Measurements from ENCODE around the gene PLCL1.

PLCL1 gene

DNA sequence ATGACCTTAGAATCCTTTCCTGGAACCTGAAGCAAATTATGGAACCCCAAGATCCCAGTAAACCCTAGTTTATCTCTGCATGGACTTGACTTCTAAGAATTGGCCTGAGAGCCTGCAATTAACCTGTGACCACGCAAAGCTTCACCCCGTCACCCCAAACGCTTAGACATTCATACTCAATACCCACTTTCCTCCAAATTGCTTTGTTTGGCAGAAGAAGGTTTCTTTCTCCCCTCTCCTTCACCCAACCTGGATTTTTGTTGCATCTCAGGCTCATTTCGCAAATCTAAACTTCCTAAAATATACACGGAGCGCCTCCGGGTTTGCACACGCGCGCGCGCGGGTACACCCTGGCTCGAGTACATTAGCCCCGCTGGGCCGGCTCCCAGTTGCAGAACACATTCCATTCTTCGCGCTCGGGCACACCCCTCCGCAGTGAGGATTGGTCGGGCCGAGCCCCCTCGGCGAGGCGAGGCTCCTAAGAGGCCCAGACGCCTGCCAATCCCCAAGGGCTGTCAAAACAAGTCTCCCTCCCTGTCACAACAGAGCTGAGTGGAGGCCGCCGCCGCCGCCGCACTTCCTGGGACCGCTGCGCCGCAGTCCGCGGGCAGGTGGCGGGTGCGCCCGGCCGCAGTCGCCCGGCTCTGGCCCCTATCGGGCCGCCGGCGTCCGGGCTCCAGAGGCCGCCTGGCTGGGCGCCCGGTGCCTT, at the start of gene PLCL1:
Gene PLCL1 (plus strand): TSS at position 545 of the 709 bp plus-strand sequence.
- peak; percentile 93 for DNase-seq (ENCODE audit: low read depth)
- TF ChIP-seq, protein P1, sequence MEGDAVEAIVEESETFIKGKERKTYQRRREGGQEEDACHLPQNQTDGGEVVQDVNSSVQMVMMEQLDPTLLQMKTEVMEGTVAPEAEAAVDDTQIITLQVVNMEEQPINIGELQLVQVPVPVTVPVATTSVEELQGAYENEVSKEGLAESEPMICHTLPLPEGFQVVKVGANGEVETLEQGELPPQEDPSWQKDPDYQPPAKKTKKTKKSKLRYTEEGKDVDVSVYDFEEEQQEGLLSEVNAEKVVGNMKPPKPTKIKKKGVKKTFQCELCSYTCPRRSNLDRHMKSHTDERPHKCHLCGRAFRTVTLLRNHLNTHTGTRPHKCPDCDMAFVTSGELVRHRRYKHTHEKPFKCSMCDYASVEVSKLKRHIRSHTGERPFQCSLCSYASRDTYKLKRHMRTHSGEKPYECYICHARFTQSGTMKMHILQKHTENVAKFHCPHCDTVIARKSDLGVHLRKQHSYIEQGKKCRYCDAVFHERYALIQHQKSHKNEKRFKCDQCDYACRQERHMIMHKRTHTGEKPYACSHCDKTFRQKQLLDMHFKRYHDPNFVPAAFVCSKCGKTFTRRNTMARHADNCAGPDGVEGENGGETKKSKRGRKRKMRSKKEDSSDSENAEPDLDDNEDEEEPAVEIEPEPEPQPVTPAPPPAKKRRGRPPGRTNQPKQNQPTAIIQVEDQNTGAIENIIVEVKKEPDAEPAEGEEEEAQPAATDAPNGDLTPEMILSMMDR (IDR thresholded peaks at IDR 0.05; ENCODE audit: insufficient read depth, low read depth, low read length, missing control alignments), result no peak
- peak within 1 kb of the TSS; percentile 50 for H3K4me3 ChIP-seq (ENCODE audit: low read length)

- H3K4me3 ChIP-seq (ENCODE audit: low read length), result no peak overlapping the region
- no peak for DNase-seq (ENCODE audit: low read depth)
- TF ChIP-seq, protein P1 (IDR thresholded peaks at IDR 0.05; ENCODE audit: insufficient read depth, low read depth, low read length, missing control alignments), result no peak
These were observed 45.4 kb upstream of the PLCL1 start for GRCh38 chr2:197759013-197759412.

- no peak for DNase-seq (ENCODE audit: low read depth)
- no peak overlapping the region for H3K4me3 ChIP-seq (ENCODE audit: low read length)
- TF ChIP-seq, protein P1 (IDR thresholded peaks at IDR 0.05; ENCODE audit: insufficient read depth, low read depth, low read length, missing control alignments), result no peak
These were observed 44.6 kb upstream of the PLCL1 start for GRCh38 chr2:197759625-197760292.

DNA sequence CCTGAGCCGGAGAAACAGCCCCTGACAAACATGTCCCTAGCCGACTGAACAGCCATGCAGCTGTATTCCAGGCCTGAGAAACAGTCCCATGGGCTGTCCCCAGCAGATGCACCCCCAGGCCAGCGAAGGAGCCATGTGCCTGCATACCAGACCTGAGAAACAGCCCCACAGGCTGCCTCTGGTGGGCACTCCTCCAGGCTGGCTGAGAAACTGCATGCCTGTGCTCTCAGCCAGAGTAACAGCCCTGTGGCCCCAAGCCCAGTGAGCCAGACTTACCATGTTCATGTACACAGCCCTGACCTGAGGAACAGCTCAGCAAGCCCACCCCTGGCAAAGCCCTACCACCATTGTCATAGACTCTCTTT, 44.1 kb upstream of the PLCL1 start:
- no peak overlapping the region for H3K4me3 ChIP-seq (ENCODE audit: low read length)
- DNase-seq (ENCODE audit: low read depth), result no peak
- TF ChIP-seq, protein P1 (IDR thresholded peaks at IDR 0.05; ENCODE audit: insufficient read depth, low read depth, low read length, missing control alignments), result no peak

GRCh38 chr2:197777823-197778407, 26.5 kb upstream of the PLCL1 start:
- TF ChIP-seq, protein P1 (IDR thresholded peaks at IDR 0.05; ENCODE audit: insufficient read depth, low read depth, low read length, missing control alignments), result peak; percentile 55
- H3K4me3 ChIP-seq (ENCODE audit: low read length), result no peak overlapping the region
- peak; percentile 48 for DNase-seq (ENCODE audit: low read depth)

DNA sequence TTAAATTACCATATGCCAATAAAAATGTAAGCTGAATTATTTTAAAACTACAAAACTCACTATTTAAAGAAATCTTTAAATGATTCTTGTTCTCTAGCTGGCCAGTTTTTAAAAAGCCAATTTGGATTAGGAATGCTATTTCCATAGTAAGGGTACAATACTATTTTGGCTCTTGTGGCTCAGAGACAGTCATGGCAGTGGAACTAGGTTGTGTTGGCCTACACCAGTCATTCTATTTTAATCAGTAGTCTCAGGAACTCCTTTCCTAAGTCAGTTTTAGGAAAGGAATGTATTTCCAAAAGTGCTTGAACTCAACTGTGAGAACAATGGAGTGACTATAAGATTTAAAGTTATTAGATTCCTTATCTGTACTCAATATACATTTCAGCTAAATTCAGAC, 25.1 kb upstream of the PLCL1 start:
- no peak for DNase-seq (ENCODE audit: low read depth)
- TF ChIP-seq, protein P1 (IDR thresholded peaks at IDR 0.05; ENCODE audit: insufficient read depth, low read depth, low read length, missing control alignments), result no peak
- no peak overlapping the region for H3K4me3 ChIP-seq (ENCODE audit: low read length)

Data from epithelial cell of esophagus (primary cell).